ENCODE data around the gene C17orf67. TPM values are rescaled to one million over a fixed set of nuclear protein-coding genes. Genes with fewer than 3 reads are reported as not detected.
A peak's percentile ranks its signal among the peaks of the same experiment; 100 is the strongest.

The C17orf67 gene
- polyA plus RNA-seq, 1 donor from 2014 or later = 2.1 TPM

- peak overlapping the region in 1 of 3 donors; percentile 73 for H3K27ac Mint-ChIP-seq
- peaks cover 0 to 5% (median 2%) of the 10 kb centered on the region in 3 donors for H3K4me1 Mint-ChIP-seq
- H3K36me3 Mint-ChIP-seq = peaks cover 1% of the 10 kb centered on the region
- H3K4me3 Mint-ChIP-seq = no peak overlapping the region
- H3K27me3 Mint-ChIP-seq = peaks cover 15% of the 10 kb centered on the region
- peaks cover 0 to 2% (median 0%) of the 10 kb centered on the region in 3 donors for H3K9me3 Mint-ChIP-seq
These were observed 77.2 kb downstream of the C17orf67 start for GRCh38 chr17:56756536-56756935.

GRCh38 chr17:56755310-56755709 lies 78.4 kb downstream of the C17orf67 start:
- Mint-ChIP-seq H3K9me3 (peaks cover 0 to 2% (median 0%) of the 10 kb centered on the region in 3 donors), H3K27ac (no peak overlapping the region), H3K27me3 (peaks cover 19% of the 10 kb centered on the region), H3K36me3 (peaks cover 1% of the 10 kb centered on the region), H3K4me1 (peaks cover 0 to 6% (median 2%) of the 10 kb centered on the region in 3 donors), H3K4me3 (peak overlapping the region in 1 of 4 donors; percentile 27)

- H3K9me3 Mint-ChIP-seq = peaks cover 0 to 2% (median 0%) of the 10 kb centered on the region in 3 donors
- no peak overlapping the region for H3K4me3 Mint-ChIP-seq
- peaks cover 1% of the 10 kb centered on the region for H3K36me3 Mint-ChIP-seq
- peak overlapping the region in 1 of 3 donors; percentile 47 for H3K27ac Mint-ChIP-seq
- H3K27me3 Mint-ChIP-seq = peaks cover 18% of the 10 kb centered on the region
- H3K4me1 Mint-ChIP-seq = peaks cover 0 to 6% (median 2%) of the 10 kb centered on the region in 3 donors
These were observed 79.1 kb downstream of the C17orf67 start for GRCh38 chr17:56754523-56755208.

- no peaks in the 10 kb centered on the region for H3K9me3 Mint-ChIP-seq
- H3K27ac Mint-ChIP-seq = no peak overlapping the region
- peaks cover 1% of the 10 kb centered on the region for H3K36me3 Mint-ChIP-seq
- peaks cover 18% of the 10 kb centered on the region for H3K27me3 Mint-ChIP-seq
- H3K4me3 Mint-ChIP-seq = no peak overlapping the region
- peaks cover 0 to 8% (median 3%) of the 10 kb centered on the region in 3 donors for H3K4me1 Mint-ChIP-seq
These were observed 81.4 kb downstream of the C17orf67 start for GRCh38 chr17:56752263-56752836.

- no peaks in the 10 kb centered on the region for H3K9me3 Mint-ChIP-seq
- no peak overlapping the region for H3K27ac Mint-ChIP-seq
- peaks cover 0 to 8% (median 3%) of the 10 kb centered on the region in 3 donors for H3K4me1 Mint-ChIP-seq
- H3K27me3 Mint-ChIP-seq = peaks cover 9% of the 10 kb centered on the region
- no peak overlapping the region for H3K4me3 Mint-ChIP-seq
- H3K36me3 Mint-ChIP-seq = peaks cover 1% of the 10 kb centered on the region
These were observed 82.5 kb downstream of the C17orf67 start for GRCh38 chr17:56751145-56751738.

- peaks cover 2% of the 10 kb centered on the region for H3K36me3 Mint-ChIP-seq
- peaks cover 3% of the 10 kb centered on the region for H3K27me3 Mint-ChIP-seq
- no peak overlapping the region for H3K27ac Mint-ChIP-seq
- no peak overlapping the region for H3K4me3 Mint-ChIP-seq
- no peaks in the 10 kb centered on the region for H3K9me3 Mint-ChIP-seq
- peaks cover 0 to 2% (median 1%) of the 10 kb centered on the region in 3 donors for H3K4me1 Mint-ChIP-seq
These were observed 89.0 kb downstream of the C17orf67 start for GRCh38 chr17:56744721-56745120.

- peaks cover 7% of the 10 kb centered on the region for H3K27me3 Mint-ChIP-seq
- H3K4me1 Mint-ChIP-seq = peaks cover 0 to under 1% (median 0%) of the 10 kb centered on the region in 3 donors
- H3K27ac Mint-ChIP-seq = no peak overlapping the region
- peaks cover 3% of the 10 kb centered on the region for H3K36me3 Mint-ChIP-seq
- H3K4me3 Mint-ChIP-seq = no peak overlapping the region
- H3K9me3 Mint-ChIP-seq = no peaks in the 10 kb centered on the region
These were observed 91.1 kb downstream of the C17orf67 start for GRCh38 chr17:56742601-56743000.

Other genes starting within 250 kb of the C17orf67 start
- 1.3 TPM for gene NOG, start 240.2 kb downstream of the C17orf67 start, polyA plus RNA-seq
- gene DGKE, start 231 bp upstream of the C17orf67 start, polyA plus RNA-seq = 6.2 TPM
- 14.0 TPM for gene TRIM25, start 80.1 kb upstream of the C17orf67 start, polyA plus RNA-seq
- 18.5 TPM for gene COIL, start 127.1 kb upstream of the C17orf67 start, polyA plus RNA-seq
- 131 TPM for gene SCPEP1, start 144.2 kb upstream of the C17orf67 start, polyA plus RNA-seq

Measured in IgD-negative memory B cell (primary cell).